ENCODE results near the gene NLN. TPM values are rescaled to one million over a fixed set of nuclear protein-coding genes. Genes with fewer than 3 reads are reported as not detected.

The NLN gene
- total and polyA plus RNA-seq, 4 donors = 13.4 to 26.4 (median 19.1) TPM

DNA sequence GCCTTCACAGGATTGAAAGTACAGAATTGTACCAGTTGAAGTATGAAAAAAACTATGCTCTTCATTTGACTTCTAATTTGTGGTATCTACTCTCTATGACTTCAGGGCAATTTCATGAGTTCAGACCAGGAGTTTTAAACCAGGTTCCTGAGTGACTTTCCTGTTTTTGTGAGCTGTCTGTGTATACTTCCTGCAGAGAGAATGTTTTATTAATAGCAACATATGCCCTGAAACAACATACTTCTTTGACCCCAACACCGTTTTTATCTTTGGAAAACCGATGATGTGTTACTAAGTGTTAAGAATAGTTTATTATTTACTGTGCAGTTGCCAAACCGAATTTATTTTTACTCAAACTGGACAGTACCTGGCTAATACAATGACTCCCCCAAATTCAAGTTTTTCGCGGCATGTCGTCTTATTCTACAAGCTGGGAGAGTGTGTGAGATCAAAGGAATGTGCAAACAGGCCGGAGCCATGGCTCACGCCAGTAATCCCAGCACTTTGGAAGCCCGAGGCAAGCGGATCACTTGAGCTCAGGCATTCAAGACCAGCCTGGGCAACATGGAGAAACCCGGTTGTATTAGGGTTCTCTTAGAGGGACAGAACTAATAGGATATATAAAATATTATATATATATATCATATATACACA lies 145.7 kb downstream of the NLN start:
- 78% methylated on average over 11 of the region's 11 CpGs for WGBS
- Histone ChIP-seq H3K4me3 (ENCODE audit: low read depth in 1 of 3, low read length in 3 of 3) (no peak overlapping the region), H3K27ac (ENCODE audit: low read depth in 1 of 2, low read length in 2 of 2) (no peak overlapping the region), H3K9ac (ENCODE audit: low read depth in 1 of 2, low read length in 2 of 2) (no peak overlapping the region), H3K4me1 (ENCODE audit: control insufficient read depth in 4 of 4, insufficient read depth in 4 of 4, low read length in 3 of 4) (no peaks in the 10 kb centered on the region), H3K9me3 (ENCODE audit: control insufficient read depth in 4 of 4, low read length in 3 of 4) (no peaks in the 10 kb centered on the region), H3K27me3 (ENCODE audit: control insufficient read depth in 4 of 4, insufficient read depth in 4 of 4, low read length in 3 of 4) (no peaks in the 10 kb centered on the region), H3K36me3 (ENCODE audit: control insufficient read depth in 4 of 4, insufficient read depth in 3 of 4, low read depth in 1 of 4, low read length in 3 of 4) (no peaks in the 10 kb centered on the region)
- TF ChIP-seq, protein P1, sequence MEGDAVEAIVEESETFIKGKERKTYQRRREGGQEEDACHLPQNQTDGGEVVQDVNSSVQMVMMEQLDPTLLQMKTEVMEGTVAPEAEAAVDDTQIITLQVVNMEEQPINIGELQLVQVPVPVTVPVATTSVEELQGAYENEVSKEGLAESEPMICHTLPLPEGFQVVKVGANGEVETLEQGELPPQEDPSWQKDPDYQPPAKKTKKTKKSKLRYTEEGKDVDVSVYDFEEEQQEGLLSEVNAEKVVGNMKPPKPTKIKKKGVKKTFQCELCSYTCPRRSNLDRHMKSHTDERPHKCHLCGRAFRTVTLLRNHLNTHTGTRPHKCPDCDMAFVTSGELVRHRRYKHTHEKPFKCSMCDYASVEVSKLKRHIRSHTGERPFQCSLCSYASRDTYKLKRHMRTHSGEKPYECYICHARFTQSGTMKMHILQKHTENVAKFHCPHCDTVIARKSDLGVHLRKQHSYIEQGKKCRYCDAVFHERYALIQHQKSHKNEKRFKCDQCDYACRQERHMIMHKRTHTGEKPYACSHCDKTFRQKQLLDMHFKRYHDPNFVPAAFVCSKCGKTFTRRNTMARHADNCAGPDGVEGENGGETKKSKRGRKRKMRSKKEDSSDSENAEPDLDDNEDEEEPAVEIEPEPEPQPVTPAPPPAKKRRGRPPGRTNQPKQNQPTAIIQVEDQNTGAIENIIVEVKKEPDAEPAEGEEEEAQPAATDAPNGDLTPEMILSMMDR (IDR thresholded peaks at IDR 0.05; ENCODE audit: low read depth, low read length, missing input control) = no peak
- TF ChIP-seq, protein P2, sequence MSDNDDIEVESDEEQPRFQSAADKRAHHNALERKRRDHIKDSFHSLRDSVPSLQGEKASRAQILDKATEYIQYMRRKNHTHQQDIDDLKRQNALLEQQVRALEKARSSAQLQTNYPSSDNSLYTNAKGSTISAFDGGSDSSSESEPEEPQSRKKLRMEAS (IDR thresholded peaks at IDR 0.05) = no peak
- TF ChIP-seq, protein P3, sequence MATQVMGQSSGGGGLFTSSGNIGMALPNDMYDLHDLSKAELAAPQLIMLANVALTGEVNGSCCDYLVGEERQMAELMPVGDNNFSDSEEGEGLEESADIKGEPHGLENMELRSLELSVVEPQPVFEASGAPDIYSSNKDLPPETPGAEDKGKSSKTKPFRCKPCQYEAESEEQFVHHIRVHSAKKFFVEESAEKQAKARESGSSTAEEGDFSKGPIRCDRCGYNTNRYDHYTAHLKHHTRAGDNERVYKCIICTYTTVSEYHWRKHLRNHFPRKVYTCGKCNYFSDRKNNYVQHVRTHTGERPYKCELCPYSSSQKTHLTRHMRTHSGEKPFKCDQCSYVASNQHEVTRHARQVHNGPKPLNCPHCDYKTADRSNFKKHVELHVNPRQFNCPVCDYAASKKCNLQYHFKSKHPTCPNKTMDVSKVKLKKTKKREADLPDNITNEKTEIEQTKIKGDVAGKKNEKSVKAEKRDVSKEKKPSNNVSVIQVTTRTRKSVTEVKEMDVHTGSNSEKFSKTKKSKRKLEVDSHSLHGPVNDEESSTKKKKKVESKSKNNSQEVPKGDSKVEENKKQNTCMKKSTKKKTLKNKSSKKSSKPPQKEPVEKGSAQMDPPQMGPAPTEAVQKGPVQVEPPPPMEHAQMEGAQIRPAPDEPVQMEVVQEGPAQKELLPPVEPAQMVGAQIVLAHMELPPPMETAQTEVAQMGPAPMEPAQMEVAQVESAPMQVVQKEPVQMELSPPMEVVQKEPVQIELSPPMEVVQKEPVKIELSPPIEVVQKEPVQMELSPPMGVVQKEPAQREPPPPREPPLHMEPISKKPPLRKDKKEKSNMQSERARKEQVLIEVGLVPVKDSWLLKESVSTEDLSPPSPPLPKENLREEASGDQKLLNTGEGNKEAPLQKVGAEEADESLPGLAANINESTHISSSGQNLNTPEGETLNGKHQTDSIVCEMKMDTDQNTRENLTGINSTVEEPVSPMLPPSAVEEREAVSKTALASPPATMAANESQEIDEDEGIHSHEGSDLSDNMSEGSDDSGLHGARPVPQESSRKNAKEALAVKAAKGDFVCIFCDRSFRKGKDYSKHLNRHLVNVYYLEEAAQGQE (IDR thresholded peaks at IDR 0.05) = no peak
- TF ChIP-seq EGR1 (IDR thresholded peaks at IDR 0.05; ENCODE audit: low read depth in 2 of 2) (no peak), TAF1 (conservative IDR thresholded peaks at IDR 0.05) (no peak)
- no peak for DNase-seq (ENCODE audit: low spot score)

DNA sequence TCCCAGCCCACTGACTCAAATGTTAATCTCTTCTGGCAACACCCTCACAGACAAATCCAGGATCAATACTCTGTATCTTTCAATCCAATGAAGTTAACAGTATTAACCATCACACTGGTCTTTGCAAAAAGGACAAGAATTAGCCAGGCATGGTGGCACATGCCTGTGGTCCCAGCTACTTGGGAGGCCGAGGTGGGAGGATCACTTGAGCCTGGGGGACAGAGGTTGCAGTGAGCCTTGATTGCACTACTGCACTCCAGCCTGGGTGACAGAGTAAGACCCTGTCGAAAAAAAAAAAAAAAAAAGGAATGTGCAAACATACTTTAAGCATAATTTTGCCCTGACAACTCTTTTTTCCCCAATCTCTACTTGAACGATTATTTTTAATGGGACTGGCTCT lies 146.5 kb downstream of the NLN start:
- Histone ChIP-seq H3K9ac (ENCODE audit: low read depth in 1 of 2, low read length in 2 of 2) (no peak overlapping the region), H3K4me1 (ENCODE audit: control insufficient read depth in 4 of 4, insufficient read depth in 4 of 4, low read length in 3 of 4) (no peaks in the 10 kb centered on the region), H3K9me3 (ENCODE audit: control insufficient read depth in 4 of 4, low read length in 3 of 4) (no peaks in the 10 kb centered on the region), H3K36me3 (ENCODE audit: control insufficient read depth in 4 of 4, insufficient read depth in 3 of 4, low read depth in 1 of 4, low read length in 3 of 4) (no peaks in the 10 kb centered on the region), H3K27me3 (ENCODE audit: control insufficient read depth in 4 of 4, insufficient read depth in 4 of 4, low read length in 3 of 4) (no peaks in the 10 kb centered on the region), H3K4me3 (ENCODE audit: low read depth in 1 of 3, low read length in 3 of 3) (no peak overlapping the region), H3K27ac (ENCODE audit: low read depth in 1 of 2, low read length in 2 of 2) (no peak overlapping the region)
- WGBS = 58% methylated on average over 3 of the region's 3 CpGs
- no peak for DNase-seq (ENCODE audit: low spot score)
- TF ChIP-seq RXRA (IDR thresholded peaks at IDR 0.05) (no peak), FOXA2 (IDR thresholded peaks at IDR 0.05) (no peak), FOXA1 (IDR thresholded peaks at IDR 0.05) (no peak), YY1 (IDR thresholded peaks at IDR 0.05) (no peak), NR2F2 (IDR thresholded peaks at IDR 0.05) (no peak)
- TF ChIP-seq, protein P4, sequence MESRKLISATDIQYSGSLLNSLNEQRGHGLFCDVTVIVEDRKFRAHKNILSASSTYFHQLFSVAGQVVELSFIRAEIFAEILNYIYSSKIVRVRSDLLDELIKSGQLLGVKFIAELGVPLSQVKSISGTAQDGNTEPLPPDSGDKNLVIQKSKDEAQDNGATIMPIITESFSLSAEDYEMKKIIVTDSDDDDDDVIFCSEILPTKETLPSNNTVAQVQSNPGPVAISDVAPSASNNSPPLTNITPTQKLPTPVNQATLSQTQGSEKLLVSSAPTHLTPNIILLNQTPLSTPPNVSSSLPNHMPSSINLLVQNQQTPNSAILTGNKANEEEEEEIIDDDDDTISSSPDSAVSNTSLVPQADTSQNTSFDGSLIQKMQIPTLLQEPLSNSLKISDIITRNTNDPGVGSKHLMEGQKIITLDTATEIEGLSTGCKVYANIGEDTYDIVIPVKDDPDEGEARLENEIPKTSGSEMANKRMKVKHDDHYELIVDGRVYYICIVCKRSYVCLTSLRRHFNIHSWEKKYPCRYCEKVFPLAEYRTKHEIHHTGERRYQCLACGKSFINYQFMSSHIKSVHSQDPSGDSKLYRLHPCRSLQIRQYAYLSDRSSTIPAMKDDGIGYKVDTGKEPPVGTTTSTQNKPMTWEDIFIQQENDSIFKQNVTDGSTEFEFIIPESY (IDR thresholded peaks at IDR 0.05) = no peak
- TF ChIP-seq, protein P2 (IDR thresholded peaks at IDR 0.05) = no peak

Measured in liver (tissue), 9 donors.